IMR-90 (cell line): Measurements from ENCODE around the gene ZSCAN5A. TPM values are rescaled to one million over a fixed set of nuclear protein-coding genes. Genes with fewer than 3 reads are reported as not detected.

ENCODE experiments used
- ATAC-seq: fragments of 200-7000 bp; cut with Tn5 transposase; 2 replicates; pipeline ENCODE4 v1.9.1; 2020; ENCODE audit warnings: low read depth, mild to moderate bottlenecking, moderate library complexity
- BruUV-seq: library from RNA; stranded (reverse); fragments of 400-500 nt; replicated peaks from 2 replicates; lab custom pipeline; 2021; lab: Mats Ljungman, UMichigan
- CTCF ChIA-PET: fragments of 300-600 bp; formaldehyde crosslinking; extraction: SDS; loops from one replicate; lab custom pipeline; 2021; ENCODE audit warnings: antibody characterized with exemption; lab: Yijun Ruan, JAX
- POLR2A ChIA-PET: fragments of 300-600 bp; sonication (Branson Sonifier 250); formaldehyde crosslinking; loops from one replicate; lab custom pipeline; 2022; ENCODE audit warnings: antibody characterized with exemption; ENCODE audit not compliant: unreplicated experiment; lab: Charles Lee
- DNase-seq: peaks from one replicate; pipeline ENCODE4 v3.0.0; 2013
- H2AFZ ChIP-seq: replicated peaks from 2 replicates; pipeline ENCODE3; 2013; ENCODE audit warnings: low read length, mild to moderate bottlenecking; ENCODE audit not compliant: poor library complexity
- H2AK5ac ChIP-seq: 2 replicates; pipeline ENCODE4 v1.6.1; 2013; ENCODE audit warnings: low read depth, low read length, inconsistent platforms
- H2AK9ac ChIP-seq: replicated peaks from 2 replicates; pipeline ENCODE3; 2013; ENCODE audit warnings: mild to moderate bottlenecking, low read depth, low read length, moderate library complexity; ENCODE audit not compliant: poor library complexity
- H2BK120ac ChIP-seq: 2 replicates; pipeline ENCODE4 v1.6.1; 2013; ENCODE audit warnings: low read depth, low read length, inconsistent platforms
- H2BK15ac ChIP-seq: 3 replicates; pipeline ENCODE4 v1.6.1; 2013; ENCODE audit warnings: low read depth, low read length, inconsistent platforms
- H2BK20ac ChIP-seq: 2 replicates; pipeline ENCODE4 v1.6.1; 2013; ENCODE audit warnings: low read depth, mild to moderate bottlenecking, inconsistent platforms, low read length, moderate library complexity
- H2BK5ac ChIP-seq: 2 replicates; pipeline ENCODE4 v1.6.1; 2013; ENCODE audit warnings: mild to moderate bottlenecking, low read depth, low read length, inconsistent platforms; ENCODE audit not compliant: poor library complexity, severe bottlenecking
- H3K14ac ChIP-seq: replicated peaks from 2 replicates; pipeline ENCODE4 v1.6.1; 2013; ENCODE audit warnings: low read depth, low read length, inconsistent platforms
- H3K18ac ChIP-seq: 2 replicates; pipeline ENCODE4 v1.6.1; 2013; ENCODE audit warnings: low read depth, low read length, control low read depth
- H3K23ac ChIP-seq: 2 replicates; pipeline ENCODE4 v1.6.1; 2013; ENCODE audit warnings: low read depth, low read length, inconsistent platforms
- H3K27ac ChIP-seq: 2 replicates; pipeline ENCODE4 v1.5.1; 2013; ENCODE audit warnings: mild to moderate bottlenecking, control low read depth, low read length; ENCODE audit not compliant: insufficient read depth
- H3K27me3 ChIP-seq: 2 replicates; pipeline ENCODE4 v1.6.1; 2013; ENCODE audit warnings: low read length; ENCODE audit not compliant: control insufficient read depth, insufficient read depth
- H3K36me3 ChIP-seq: 2 replicates; pipeline ENCODE4 v1.6.1; 2013; ENCODE audit warnings: low read length, mixed read lengths; ENCODE audit not compliant: control insufficient read depth, insufficient read depth
- H3K4ac ChIP-seq: 2 replicates; pipeline ENCODE4 v1.6.1; 2013; ENCODE audit warnings: low read depth, low read length, inconsistent platforms
- H3K4me1 ChIP-seq: 2 replicates; pipeline ENCODE4 v1.6.1; 2013; ENCODE audit warnings: low read length, mixed read lengths; ENCODE audit not compliant: control insufficient read depth, insufficient read depth
- H3K4me2 ChIP-seq: 2 replicates; pipeline ENCODE4 v1.6.1; 2013; ENCODE audit warnings: low read depth, mild to moderate bottlenecking, control low read depth, low read length, moderate library complexity
- H3K4me3 ChIP-seq: 2 replicates; pipeline ENCODE4 v1.5.1; 2013; ENCODE audit warnings: low read depth, mild to moderate bottlenecking, control low read depth, low read length, moderate library complexity; ENCODE audit not compliant: insufficient read depth
- H3K56ac ChIP-seq: 2 replicates; pipeline ENCODE4 v1.6.1; 2013; ENCODE audit warnings: low read length, inconsistent platforms; ENCODE audit not compliant: insufficient read depth; ENCODE audit errors: extremely low read depth
- H3K79me1 ChIP-seq, 2 experiments: 2 replicates each; pipeline ENCODE4 v1.6.1; 2013; ENCODE audit warnings: low read length in 2 of 2, inconsistent platforms in 1 of 2, low read depth in 1 of 2
- H3K9ac ChIP-seq: 2 replicates; pipeline ENCODE4 v1.6.1; 2013; ENCODE audit warnings: low read depth, low read length, control low read depth
- H3K9me1 ChIP-seq: 2 replicates; pipeline ENCODE4 v1.6.1; 2013; ENCODE audit warnings: low read length, inconsistent platforms; ENCODE audit not compliant: insufficient read depth
- H3K9me3 ChIP-seq: 2 replicates; pipeline ENCODE4 v1.6.1; 2013; ENCODE audit warnings: low read length; ENCODE audit not compliant: control insufficient read depth, insufficient read depth
- H4K20me1 ChIP-seq: 2 replicates; pipeline ENCODE4 v1.6.1; 2013; ENCODE audit warnings: low read length, inconsistent platforms; ENCODE audit not compliant: insufficient read depth
- H4K5ac ChIP-seq: 2 replicates; pipeline ENCODE4 v1.6.1; 2013; ENCODE audit warnings: mild to moderate bottlenecking, low read depth, low read length, control low read depth
- H4K8ac ChIP-seq, 2 experiments: 2 replicates each; pipeline ENCODE4 v1.6.1; 2013; ENCODE audit warnings: low read depth in 2 of 2, low read length in 2 of 2, control low read depth in 1 of 2, inconsistent platforms in 1 of 2
- H4K91ac ChIP-seq: 2 replicates; pipeline ENCODE4 v1.6.1; 2013; ENCODE audit warnings: low read depth, low read length, inconsistent platforms; ENCODE audit not compliant: insufficient read depth
- BHLHE40 ChIP-seq: fragments of 150-350 bp; IDR thresholded peaks from 2 replicates; pipeline ENCODE4 v1.6.1; 2016; ENCODE audit warnings: mild to moderate bottlenecking, low read depth, low read length
- CHD1 ChIP-seq: IDR thresholded peaks from 2 replicates; pipeline ENCODE4 v1.6.1; 2012; ENCODE audit warnings: low read depth, low read length, improper control_type of control experiment
- FOS ChIP-seq: fragments of 150-350 bp; IDR thresholded peaks from 2 replicates; pipeline ENCODE4 v1.6.1; 2016; ENCODE audit warnings: low read depth, low read length
- NFE2L2 ChIP-seq: fragments of 150-350 bp; IDR thresholded peaks from 2 replicates; pipeline ENCODE4 v1.6.1; 2016; ENCODE audit warnings: low read depth, mild to moderate bottlenecking, low read length
- RAD21 ChIP-seq: IDR thresholded peaks from 2 replicates; pipeline ENCODE4 v1.6.1; 2012; ENCODE audit warnings: low read length, improper control_type of control experiment
- WGBS, 2 experiments: methylation state at CpG; one replicate each; pipeline versions ENCODE4 v1.1.5 to v1.1.7; 2013; ENCODE audit warnings: missing lambda C conversion rate in 2 of 2; ENCODE audit not compliant: insufficient read length in 1 of 2; ENCODE audit errors: extremely low coverage in 2 of 2; 5-methylcytosine and 5-hydroxymethylcytosine counted together
- dilution Hi-C: fragments of 300-500 bp; cut with HindIII; formaldehyde crosslinking; loops from one replicate; pipeline ENCODE4 v1.14.3; 2018; ENCODE audit warnings: low sequenced_read_pairs; ENCODE audit not compliant: unreplicated experiment
- in situ Hi-C: fragments of 300-500 bp; cut with MboI; formaldehyde crosslinking; loops from 3 replicates; pipeline ENCODE4 v1.14.3; 2019; ENCODE audit warnings: low sequenced_read_pairs, inconsistent platforms, mixed read lengths
- intact Hi-C: fragments of 100-400 bp; cut with micrococcal nuclease; formaldehyde crosslinking; loops from 2 replicates; pipeline ENCODE4 v1.10.0; 2022
- polyA plus RNA-seq, 3 experiments: library from polyadenylated mRNA; depleted of rRNA; stranded (reverse); fragments of >200 nt; gene quantifications; 2 replicates each; pipeline ENCODE4 v1.2.3, GENCODE V29; 2012; ENCODE audit warnings: low replicate concordance in 1 of 3
- total RNA-seq: library from RNA; depleted of rRNA; stranded (reverse); fragments of >200 nt; gene quantifications from 2 replicates; pipeline ENCODE4 v1.2.3, GENCODE V29; 2012
- TF ChIP-seq, protein P1 (sequence below): conservative IDR thresholded peaks from 2 replicates; pipeline ENCODE4 v1.5.1; 2012; ENCODE audit warnings: mild to moderate bottlenecking, low read depth, low read length, improper control_type of control experiment
- TF ChIP-seq, protein P2 (sequence below): fragments of 150-350 bp; IDR thresholded peaks from 2 replicates; pipeline ENCODE4 v1.6.1; 2017; ENCODE audit warnings: mild to moderate bottlenecking, antibody characterized with exemption, low read length, low read depth

The ZSCAN5A gene
- total and polyA plus RNA-seq, 2 of the 4 experiments (the other 2 are of a cell fraction): 4.3 to 5.0 TPM

DNA sequence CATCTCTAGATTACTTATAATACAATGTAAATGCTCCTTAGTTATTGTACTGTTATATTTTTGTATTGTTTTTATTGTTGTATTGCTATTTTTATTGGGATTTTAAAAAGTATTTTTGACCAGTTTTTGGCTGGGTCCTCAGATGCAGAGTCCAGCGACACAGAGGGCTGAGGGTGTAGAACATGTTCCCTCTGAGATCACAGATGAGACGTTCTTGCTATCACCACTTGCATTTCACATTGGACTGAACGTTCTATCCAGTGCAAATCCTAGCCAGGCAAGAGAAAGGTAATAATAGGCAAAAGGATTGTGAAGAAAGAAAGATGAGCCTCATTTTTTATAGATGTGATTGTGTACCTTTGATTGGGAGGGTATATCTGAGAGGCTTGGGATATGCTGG is 15.0 kb downstream of the ZSCAN5A start:
- Histone ChIP-seq H3K4me2 (no peak overlapping the region), H3K18ac (no peak overlapping the region), H4K5ac (no peak overlapping the region), H3K36me3 (peaks cover 8% of the 10 kb centered on the region; the same call in 1 of the 2 replicates), H4K8ac (no peak overlapping the region), H3K79me1 (no peaks in the 10 kb centered on the region), H3K4me3 (no peak overlapping the region), H4K20me1 (no peaks in the 10 kb centered on the region), H3K9me1 (no peaks in the 10 kb centered on the region), H2BK15ac (no peak overlapping the region), H2AFZ (no peak overlapping the region), H2AK5ac (no peak overlapping the region), H4K91ac (no peak overlapping the region), H3K14ac (no peak overlapping the region), H3K4ac (no peak overlapping the region), H3K27ac (no peak overlapping the region), H3K23ac (no peak overlapping the region), H2BK120ac (no peak overlapping the region), H3K9ac (no peak overlapping the region), H3K56ac (no peak overlapping the region), H2BK20ac (no peak overlapping the region), H2AK9ac (no peak overlapping the region), H3K9me3 (no peaks in the 10 kb centered on the region), H3K4me1 (no peaks in the 10 kb centered on the region), H2BK5ac (no peak overlapping the region), H3K27me3 (no peaks in the 10 kb centered on the region)
- ATAC-seq (no peak), DNase-seq (no peak)
- in situ Hi-C loops (no loop called here), dilution Hi-C loops (no loop called here), intact Hi-C loops (no loop called here)
- WGBS, 2 experiments: no CpG with 5 or more reads among the region's 3 CpGs
- TF ChIP-seq FOS: no peak
- no peak for TF ChIP-seq BHLHE40
- TF ChIP-seq, protein P1, sequence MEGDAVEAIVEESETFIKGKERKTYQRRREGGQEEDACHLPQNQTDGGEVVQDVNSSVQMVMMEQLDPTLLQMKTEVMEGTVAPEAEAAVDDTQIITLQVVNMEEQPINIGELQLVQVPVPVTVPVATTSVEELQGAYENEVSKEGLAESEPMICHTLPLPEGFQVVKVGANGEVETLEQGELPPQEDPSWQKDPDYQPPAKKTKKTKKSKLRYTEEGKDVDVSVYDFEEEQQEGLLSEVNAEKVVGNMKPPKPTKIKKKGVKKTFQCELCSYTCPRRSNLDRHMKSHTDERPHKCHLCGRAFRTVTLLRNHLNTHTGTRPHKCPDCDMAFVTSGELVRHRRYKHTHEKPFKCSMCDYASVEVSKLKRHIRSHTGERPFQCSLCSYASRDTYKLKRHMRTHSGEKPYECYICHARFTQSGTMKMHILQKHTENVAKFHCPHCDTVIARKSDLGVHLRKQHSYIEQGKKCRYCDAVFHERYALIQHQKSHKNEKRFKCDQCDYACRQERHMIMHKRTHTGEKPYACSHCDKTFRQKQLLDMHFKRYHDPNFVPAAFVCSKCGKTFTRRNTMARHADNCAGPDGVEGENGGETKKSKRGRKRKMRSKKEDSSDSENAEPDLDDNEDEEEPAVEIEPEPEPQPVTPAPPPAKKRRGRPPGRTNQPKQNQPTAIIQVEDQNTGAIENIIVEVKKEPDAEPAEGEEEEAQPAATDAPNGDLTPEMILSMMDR: no peak
- TF ChIP-seq, protein P2, sequence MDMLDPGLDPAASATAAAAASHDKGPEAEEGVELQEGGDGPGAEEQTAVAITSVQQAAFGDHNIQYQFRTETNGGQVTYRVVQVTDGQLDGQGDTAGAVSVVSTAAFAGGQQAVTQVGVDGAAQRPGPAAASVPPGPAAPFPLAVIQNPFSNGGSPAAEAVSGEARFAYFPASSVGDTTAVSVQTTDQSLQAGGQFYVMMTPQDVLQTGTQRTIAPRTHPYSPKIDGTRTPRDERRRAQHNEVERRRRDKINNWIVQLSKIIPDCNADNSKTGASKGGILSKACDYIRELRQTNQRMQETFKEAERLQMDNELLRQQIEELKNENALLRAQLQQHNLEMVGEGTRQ: no peak
- no peak for TF ChIP-seq CHD1
- TF ChIP-seq NFE2L2: no peak
- TF ChIP-seq RAD21: no peak
- ChIA-PET CTCF (interaction anchor here (1.9 kb wide), 1 partner anchor 10 kb away, joined by 4 read pairs; no protein-coding TSS in a partner anchor), POLR2A (no interaction called here)
- BruUV-seq: no TSS peak
